H7 (cell line): Measurements from ENCODE around the gene HSD17B1. TPM values are rescaled to one million over a fixed set of nuclear protein-coding genes. Genes with fewer than 3 reads are reported as not detected.

ENCODE experiments used
- DNase-seq: peaks from one replicate; pipeline ENCODE4 v3.0.0; 2012
- H3K27me3 ChIP-seq: 2 replicates; pipeline ENCODE4 v1.6.0; 2011; ENCODE audit warnings: mild to moderate bottlenecking, low read length; ENCODE audit not compliant: control insufficient read depth, insufficient read depth
- H3K36me3 ChIP-seq: replicated peaks from 2 replicates; pipeline ENCODE4 v1.5.1; 2011; ENCODE audit warnings: low read length; ENCODE audit not compliant: control insufficient read depth, insufficient read depth
- H3K4me3 ChIP-seq: 2 replicates; pipeline ENCODE4 v1.5.1; 2011; ENCODE audit warnings: low read depth, mild to moderate bottlenecking, control low read depth, low read length, moderate library complexity; ENCODE audit not compliant: insufficient read depth
- total RNA-seq: library from RNA; depleted of rRNA; stranded (reverse); fragments of >200 nt; shearing (Covaris generic); gene quantifications from 2 replicates; pipeline ENCODE4 v1.2.3, GENCODE V29; 2014; rRNA removed

Gene HSD17B1
- total RNA-seq, 1 experiment from 2014 or later: 2.9 TPM

GRCh38 chr17:42579794-42580551, 27.2 kb downstream of the HSD17B1 start:
- Histone ChIP-seq H3K4me3 (no peak overlapping the region), H3K36me3 (peaks cover 32% of the 10 kb centered on the region), H3K27me3 (no peaks in the 10 kb centered on the region)
- no peak for DNase-seq

GRCh38 chr17:42581744-42582270, 29.1 kb downstream of the HSD17B1 start:
- peaks cover 37% of the 10 kb centered on the region for H3K36me3 ChIP-seq
- no peak overlapping the region for H3K4me3 ChIP-seq
- no peak for DNase-seq
- no peaks in the 10 kb centered on the region for H3K27me3 ChIP-seq

- H3K27me3 ChIP-seq: no peaks in the 10 kb centered on the region
- no peak for DNase-seq
- H3K4me3 ChIP-seq: no peak overlapping the region
- peaks cover 41% of the 10 kb centered on the region for H3K36me3 ChIP-seq
These were observed 32.2 kb downstream of the HSD17B1 start for GRCh38 chr17:42584880-42585279.

GRCh38 chr17:42585353-42585752, 32.6 kb downstream of the HSD17B1 start:
- DNase-seq: no peak
- Histone ChIP-seq H3K36me3 (peaks cover 41% of the 10 kb centered on the region), H3K4me3 (no peak overlapping the region), H3K27me3 (no peaks in the 10 kb centered on the region)

GRCh38 chr17:42586514-42587230, 33.9 kb downstream of the HSD17B1 start:
- H3K36me3 ChIP-seq: peaks cover 36% of the 10 kb centered on the region
- no peak for DNase-seq

GRCh38 chr17:42590886-42591285, 38.2 kb downstream of the HSD17B1 start:
- no peaks in the 10 kb centered on the region for H3K27me3 ChIP-seq
- no peak for DNase-seq
- no peak overlapping the region for H3K4me3 ChIP-seq
- H3K36me3 ChIP-seq: peaks cover 7% of the 10 kb centered on the region

More at GRCh38 chr17:42586514-42587230, 33.9 kb downstream of the HSD17B1 start:
- no peak overlapping the region for H3K4me3 ChIP-seq
- H3K27me3 ChIP-seq: no peaks in the 10 kb centered on the region

GRCh38 chr17:42591411-42591810, 38.7 kb downstream of the HSD17B1 start:
- DNase-seq: no peak
- Histone ChIP-seq H3K4me3 (no peak overlapping the region), H3K27me3 (no peaks in the 10 kb centered on the region), H3K36me3 (peaks cover 5% of the 10 kb centered on the region)

- no peak for DNase-seq
- no peaks in the 10 kb centered on the region for H3K27me3 ChIP-seq
- H3K36me3 ChIP-seq: no peaks in the 10 kb centered on the region
- H3K4me3 ChIP-seq: no peak overlapping the region
These were observed 43.7 kb downstream of the HSD17B1 start for GRCh38 chr17:42596386-42596785.

- Histone ChIP-seq H3K27me3 (no peaks in the 10 kb centered on the region), H3K4me3 (no peak overlapping the region), H3K36me3 (no peaks in the 10 kb centered on the region)
- DNase-seq: no peak
These were observed 46.2 kb downstream of the HSD17B1 start for GRCh38 chr17:42598905-42599304.

GRCh38 chr17:42603318-42603717, 50.6 kb downstream of the HSD17B1 start:
- H3K4me3 ChIP-seq: no peak overlapping the region
- no peaks in the 10 kb centered on the region for H3K27me3 ChIP-seq
- H3K36me3 ChIP-seq: no peaks in the 10 kb centered on the region
- DNase-seq: no peak

Other genes starting within 250 kb of the HSD17B1 start
- gene STAT3, start 164.5 kb upstream of the HSD17B1 start, total RNA-seq: 54.6 and 101 TPM in 2 replicates
- 18.6 and 26.9 TPM in 2 replicates for gene CAVIN1, start 129.7 kb upstream of the HSD17B1 start, total RNA-seq
- 21.0 and 21.7 TPM in 2 replicates for gene ATP6V0A1, start 94.0 kb upstream of the HSD17B1 start, total RNA-seq
- gene NAGLU, start 16.7 kb upstream of the HSD17B1 start, total RNA-seq: 36.9 and 43.9 TPM in 2 replicates
- 56.1 and 59.2 TPM in 2 replicates for gene COASY, start 9.2 kb downstream of the HSD17B1 start, total RNA-seq
- gene MLX, start 14.2 kb downstream of the HSD17B1 start, total RNA-seq: 29.4 and 35.0 TPM in 2 replicates
- 14.7 and 17.0 TPM in 2 replicates for gene PSMC3IP, start 24.8 kb downstream of the HSD17B1 start, total RNA-seq
- 39.4 and 51.7 TPM in 2 replicates for gene RETREG3, start 56.5 kb downstream of the HSD17B1 start, total RNA-seq
- gene TUBG1, start 56.8 kb downstream of the HSD17B1 start, total RNA-seq: 147 and 158 TPM in 2 replicates
- gene TUBG2, start 106.4 kb downstream of the HSD17B1 start, total RNA-seq: 15.0 and 20.5 TPM in 2 replicates
- gene PLEKHH3, start 124.1 kb downstream of the HSD17B1 start, total RNA-seq: 37.2 and 47.2 TPM in 2 replicates
- gene CCR10, start 128.9 kb downstream of the HSD17B1 start, total RNA-seq: 4.8 and 6.2 TPM in 2 replicates
- gene CNTNAP1, start 129.6 kb downstream of the HSD17B1 start, total RNA-seq: 6.1 and 12.0 TPM in 2 replicates
- 13.9 and 26.4 TPM in 2 replicates for gene EZH1, start 192.1 kb downstream of the HSD17B1 start, total RNA-seq
- 10.8 and 13.5 TPM in 2 replicates for gene RAMP2, start 208.3 kb downstream of the HSD17B1 start, total RNA-seq
- gene VPS25, start 220.5 kb downstream of the HSD17B1 start, total RNA-seq: 146 and 152 TPM in 2 replicates
- 0.24 and 0.44 TPM in 2 replicates for gene WNK4, start 227.7 kb downstream of the HSD17B1 start, total RNA-seq
- 75.9 and 89.7 TPM in 2 replicates for gene COA3, start 245.8 kb downstream of the HSD17B1 start, total RNA-seq
- 0.17 TPM in 1 of 2 replicates, not detected in the other for gene CNTD1, start 245.9 kb downstream of the HSD17B1 start, total RNA-seq